SK-N-SH (cell line): ENCODE data around the gene OR51E2. TPM values are rescaled to one million over a fixed set of nuclear protein-coding genes. Genes with fewer than 3 reads are reported as not detected.

ENCODE experiments used
- CTCF ChIA-PET: fragments of 300-600, 350-600 bp; formaldehyde crosslinking; extraction: SDS; loops from one replicate; lab custom pipeline; 2021; lab: Yijun Ruan, JAX
- POLR2A ChIA-PET: fragments of 350-600 bp; sonication (Branson Sonifier 250); formaldehyde crosslinking; extraction: SDS; loops from one replicate; lab custom pipeline; 2020; ENCODE audit warnings: antibody characterized with exemption, inconsistent platforms; lab: Yijun Ruan, JAX
- DNase-seq: peaks from one replicate; pipeline ENCODE4 v3.0.0; 2012
- H2AFZ ChIP-seq: fragments of 200-600 bp; sonication (generic); 2 replicates; pipeline ENCODE4 v1.8.1; 2016; ENCODE audit warnings: antibody characterized with exemption, mild to moderate bottlenecking, low read depth
- H3F3A ChIP-seq: fragments of 200-600 bp; sonication (generic); replicated peaks from 2 replicates; pipeline ENCODE3; 2016; ENCODE audit warnings: antibody characterized with exemption, mild to moderate bottlenecking; ENCODE audit not compliant: insufficient read depth
- H3K27ac ChIP-seq, 2 experiments: fragments of 200-500 bp in 1 of 2; fragments of 200-600 bp in 1 of 2; sonication (Bioruptor generic) in 1 of 2; sonication (generic), shearing (Covaris generic) in 1 of 2; 2 replicates each; pipeline versions ENCODE4 v1.5.1 to v1.6.1; 2014 to 2016; ENCODE audit warnings: low read depth in 2 of 2, inconsistent platforms in 1 of 2, low read length in 1 of 2, mild to moderate bottlenecking in 1 of 2, mixed read lengths in 1 of 2
- H3K27me3 ChIP-seq: fragments of 200-600 bp; sonication (generic), shearing (Covaris generic); 2 replicates; pipeline ENCODE4 v1.6.1; 2016; ENCODE audit warnings: mixed run types; ENCODE audit not compliant: insufficient read depth
- H3K36me3 ChIP-seq, 2 experiments: fragments of 200-500 bp in 1 of 2; fragments of 200-600 bp in 1 of 2; sonication (Bioruptor generic) in 1 of 2; sonication (generic) in 1 of 2; replicated peaks in 1 of 2; 2 replicates each; pipeline versions ENCODE3 to v1.5.1; 2014 to 2016; ENCODE audit warnings: low read length in 1 of 2, mild to moderate bottlenecking in 1 of 2; ENCODE audit not compliant: insufficient read depth in 2 of 2, control insufficient read depth in 1 of 2
- H3K4me1 ChIP-seq, 2 experiments: fragments of 200-500 bp in 1 of 2; fragments of 200-600 bp in 1 of 2; sonication (Bioruptor generic) in 1 of 2; sonication (generic), shearing (Covaris generic) in 1 of 2; 2 replicates each; pipeline versions ENCODE4 v1.5.1 to v1.6.1; 2014 to 2016; ENCODE audit warnings: low read depth in 1 of 2, low read length in 1 of 2, mixed run types in 1 of 2; ENCODE audit not compliant: insufficient read depth in 2 of 2, control insufficient read depth in 1 of 2
- H3K4me2 ChIP-seq: fragments of 200-600 bp; sonication (generic), shearing (Covaris generic); 2 replicates; pipeline ENCODE4 v1.6.1; 2017; ENCODE audit warnings: mixed run types
- H3K4me3 ChIP-seq, 2 experiments: fragments of 200-500 bp in 1 of 2; fragments of 200-600 bp in 1 of 2; sonication (Bioruptor generic) in 1 of 2; sonication (generic), shearing (Covaris generic) in 1 of 2; 2 replicates each; pipeline versions ENCODE4 v1.5.1 to v1.8.1; 2014 to 2016; ENCODE audit warnings: low read depth in 2 of 2, inconsistent platforms in 1 of 2, low read length in 1 of 2, mild to moderate bottlenecking in 1 of 2, mixed read lengths in 1 of 2, moderate library complexity in 1 of 2
- H3K79me2 ChIP-seq: fragments of 200-600 bp; sonication (generic); 2 replicates; pipeline ENCODE4 v1.8.1; 2017; ENCODE audit warnings: mild to moderate bottlenecking; ENCODE audit not compliant: insufficient read depth
- H3K9ac ChIP-seq: fragments of 200-600 bp; sonication (generic); 2 replicates; pipeline ENCODE4 v1.6.1; 2017; ENCODE audit warnings: mixed run types
- H3K9me2 ChIP-seq: fragments of 200-600 bp; sonication (generic); 2 replicates; pipeline ENCODE4 v1.6.1; 2017; ENCODE audit warnings: mixed run types
- H3K9me3 ChIP-seq: fragments of 200-600 bp; sonication (generic); 2 replicates; pipeline ENCODE4 v1.6.1; 2017; ENCODE audit warnings: mixed run types, mild to moderate bottlenecking, moderate library complexity
- H4K20me1 ChIP-seq: fragments of 200-600 bp; sonication (generic); 2 replicates; pipeline ENCODE4 v1.6.1; 2017; ENCODE audit warnings: mild to moderate bottlenecking, mixed run types; ENCODE audit not compliant: insufficient read depth
- CHD2 ChIP-seq: fragments of 150-350 bp; IDR thresholded peaks from 2 replicates; pipeline ENCODE4 v1.6.1; 2018; ENCODE audit warnings: low read length; ENCODE audit not compliant: partially characterized antibody
- ELF1 ChIP-seq: IDR thresholded peaks from 2 replicates; pipeline ENCODE4 v1.4.0; 2012
- EP300 ChIP-seq, 2 experiments: IDR thresholded peaks; 2 replicates each; pipeline versions ENCODE4 v1.4.0 to v1.6.1; 2012; ENCODE audit warnings: borderline replicate concordance in 1 of 2, low read depth in 1 of 2, low read length in 1 of 2
- EZH2phosphoT487 ChIP-seq: fragments of 200-600 bp; sonication (generic); IDR thresholded peaks from 2 replicates; pipeline ENCODE4 v1.6.1; 2017; ENCODE audit warnings: low read depth, mixed run types, mild to moderate bottlenecking, antibody characterized with exemption, moderate library complexity, borderline replicate concordance
- MEF2A ChIP-seq: IDR thresholded peaks from 2 replicates; pipeline ENCODE4 v1.4.0; 2012; ENCODE audit warnings: low read depth, borderline replicate concordance
- NFIC ChIP-seq: IDR thresholded peaks from 2 replicates; pipeline ENCODE4 v1.4.0; 2012; ENCODE audit warnings: borderline replicate concordance
- NRF1 ChIP-seq: IDR thresholded peaks from 2 replicates; pipeline ENCODE4 v1.6.1; 2012; ENCODE audit warnings: low read depth, mild to moderate bottlenecking, low read length
- POLR2AphosphoS5 ChIP-seq: IDR thresholded peaks from 2 replicates; pipeline ENCODE4 v1.6.1; 2012; ENCODE audit warnings: low read depth, low read length
- RAD21 ChIP-seq: IDR thresholded peaks from 2 replicates; pipeline ENCODE4 v1.6.1; 2012; ENCODE audit warnings: mild to moderate bottlenecking, low read length
- RFX5 ChIP-seq: IDR thresholded peaks from 2 replicates; pipeline ENCODE4 v1.6.1; 2012; ENCODE audit warnings: mild to moderate bottlenecking, improper control_type of control experiment, low read length
- RXRA ChIP-seq: IDR thresholded peaks from 2 replicates; pipeline ENCODE4 v1.4.0; 2012; ENCODE audit warnings: low read depth, mild to moderate bottlenecking, borderline replicate concordance
- SMC3 ChIP-seq: IDR thresholded peaks from 2 replicates; pipeline ENCODE4 v1.6.1; 2012; ENCODE audit warnings: low read depth, low read length, improper control_type of control experiment
- TAF1 ChIP-seq: IDR thresholded peaks from 2 replicates; pipeline ENCODE4 v1.6.1; 2012; ENCODE audit warnings: low read depth, mild to moderate bottlenecking, low read length, moderate library complexity, borderline replicate concordance
- TEAD4 ChIP-seq: IDR thresholded peaks from 2 replicates; pipeline ENCODE4 v1.4.0; 2012; ENCODE audit warnings: mild to moderate bottlenecking, borderline replicate concordance; ENCODE audit not compliant: insufficient read depth
- YY1 ChIP-seq: IDR thresholded peaks from 2 replicates; pipeline ENCODE4 v1.4.0; 2012; ENCODE audit warnings: low read depth, mild to moderate bottlenecking
- WGBS: methylation state at CpG from one replicate; pipeline ENCODE4 v1.1.6; 2017; ENCODE audit warnings: low lambda C conversion rate; 5-methylcytosine and 5-hydroxymethylcytosine counted together
- polyA plus RNA-seq, 3 experiments: library from polyadenylated mRNA; depleted of rRNA; stranded (reverse); fragments of >200 nt; gene quantifications; 2 replicates each; pipeline ENCODE4 v1.2.3, GENCODE V29; 2012
- TF ChIP-seq, protein P1 (sequence below): IDR thresholded peaks from 2 replicates; pipeline ENCODE4 v1.6.1; 2012; ENCODE audit warnings: mild to moderate bottlenecking, low read depth, low read length, moderate library complexity
- TF ChIP-seq, protein P2 (sequence below): fragments of 200-600 bp; sonication (generic); IDR thresholded peaks from 2 replicates; pipeline ENCODE4 v1.6.1; 2017; ENCODE audit warnings: antibody characterized with exemption, mild to moderate bottlenecking, moderate library complexity
- TF ChIP-seq, protein P3 (sequence below): IDR thresholded peaks from 2 replicates; pipeline ENCODE4 v1.4.0; 2012; ENCODE audit warnings: low read depth, borderline replicate concordance
- TF ChIP-seq, protein P4 (sequence below): fragments of 150-350 bp; IDR thresholded peaks from 2 replicates; pipeline ENCODE4 v1.6.1; 2017; ENCODE audit warnings: antibody characterized with exemption, low read length, low read depth, borderline replicate concordance
- TF ChIP-seq, protein P5 (sequence below): fragments of 150-350 bp; IDR thresholded peaks from 2 replicates; pipeline ENCODE4 v1.6.1; 2016; ENCODE audit warnings: mild to moderate bottlenecking, low read depth, low read length

Gene OR51E2
- polyA plus RNA-seq, 1 of the 3 experiments (the other 2 are of a cell fraction) = not detected

DNA sequence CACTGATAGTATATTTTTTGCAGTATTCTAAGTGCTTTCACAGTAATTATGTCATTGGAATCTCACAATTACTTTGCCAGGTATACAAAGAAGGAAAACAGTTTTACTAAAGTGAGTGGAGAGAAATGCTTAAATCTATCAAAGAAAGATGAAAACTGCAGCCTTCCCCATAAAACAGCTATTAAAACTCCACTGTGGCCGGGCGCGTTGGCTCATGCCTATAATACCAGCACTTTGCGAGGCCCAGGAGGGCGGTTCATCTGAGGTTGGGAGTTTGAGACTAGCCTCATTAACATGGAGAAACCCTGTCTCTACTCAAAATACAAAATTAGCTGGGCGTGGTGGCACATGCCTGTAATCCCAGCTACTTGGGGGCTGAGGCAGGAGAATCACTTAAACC, 34.8 kb downstream of the OR51E2 start:
- POLR2A ChIA-PET = no interaction called here
- Histone ChIP-seq H3K27me3 (peaks cover 17% of the 10 kb centered on the region; the same call in 1 of the 2 replicates), H3K27ac (no peak overlapping the region), H3F3A (no peaks in the 10 kb centered on the region), H3K4me3 (no peak overlapping the region), H3K79me2 (no peaks in the 10 kb centered on the region), H3K36me3 (no peaks in the 10 kb centered on the region), H2AFZ (no peak overlapping the region), H3K9ac (no peak overlapping the region), H3K4me2 (no peak overlapping the region), H3K9me2 (no peaks in the 10 kb centered on the region), H4K20me1 (no peaks in the 10 kb centered on the region), H3K4me1 (no peaks in the 10 kb centered on the region), H3K9me3 (no peaks in the 10 kb centered on the region)
- WGBS = 33% methylated on average over 6 of the region's 6 CpGs
- DNase-seq = no peak
- no peak for TF ChIP-seq RAD21
- TF ChIP-seq, protein P1, sequence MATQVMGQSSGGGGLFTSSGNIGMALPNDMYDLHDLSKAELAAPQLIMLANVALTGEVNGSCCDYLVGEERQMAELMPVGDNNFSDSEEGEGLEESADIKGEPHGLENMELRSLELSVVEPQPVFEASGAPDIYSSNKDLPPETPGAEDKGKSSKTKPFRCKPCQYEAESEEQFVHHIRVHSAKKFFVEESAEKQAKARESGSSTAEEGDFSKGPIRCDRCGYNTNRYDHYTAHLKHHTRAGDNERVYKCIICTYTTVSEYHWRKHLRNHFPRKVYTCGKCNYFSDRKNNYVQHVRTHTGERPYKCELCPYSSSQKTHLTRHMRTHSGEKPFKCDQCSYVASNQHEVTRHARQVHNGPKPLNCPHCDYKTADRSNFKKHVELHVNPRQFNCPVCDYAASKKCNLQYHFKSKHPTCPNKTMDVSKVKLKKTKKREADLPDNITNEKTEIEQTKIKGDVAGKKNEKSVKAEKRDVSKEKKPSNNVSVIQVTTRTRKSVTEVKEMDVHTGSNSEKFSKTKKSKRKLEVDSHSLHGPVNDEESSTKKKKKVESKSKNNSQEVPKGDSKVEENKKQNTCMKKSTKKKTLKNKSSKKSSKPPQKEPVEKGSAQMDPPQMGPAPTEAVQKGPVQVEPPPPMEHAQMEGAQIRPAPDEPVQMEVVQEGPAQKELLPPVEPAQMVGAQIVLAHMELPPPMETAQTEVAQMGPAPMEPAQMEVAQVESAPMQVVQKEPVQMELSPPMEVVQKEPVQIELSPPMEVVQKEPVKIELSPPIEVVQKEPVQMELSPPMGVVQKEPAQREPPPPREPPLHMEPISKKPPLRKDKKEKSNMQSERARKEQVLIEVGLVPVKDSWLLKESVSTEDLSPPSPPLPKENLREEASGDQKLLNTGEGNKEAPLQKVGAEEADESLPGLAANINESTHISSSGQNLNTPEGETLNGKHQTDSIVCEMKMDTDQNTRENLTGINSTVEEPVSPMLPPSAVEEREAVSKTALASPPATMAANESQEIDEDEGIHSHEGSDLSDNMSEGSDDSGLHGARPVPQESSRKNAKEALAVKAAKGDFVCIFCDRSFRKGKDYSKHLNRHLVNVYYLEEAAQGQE = no peak
- no peak for TF ChIP-seq TEAD4
- no peak for TF ChIP-seq TAF1
- TF ChIP-seq EZH2phosphoT487 = no peak
- TF ChIP-seq, protein P2, sequence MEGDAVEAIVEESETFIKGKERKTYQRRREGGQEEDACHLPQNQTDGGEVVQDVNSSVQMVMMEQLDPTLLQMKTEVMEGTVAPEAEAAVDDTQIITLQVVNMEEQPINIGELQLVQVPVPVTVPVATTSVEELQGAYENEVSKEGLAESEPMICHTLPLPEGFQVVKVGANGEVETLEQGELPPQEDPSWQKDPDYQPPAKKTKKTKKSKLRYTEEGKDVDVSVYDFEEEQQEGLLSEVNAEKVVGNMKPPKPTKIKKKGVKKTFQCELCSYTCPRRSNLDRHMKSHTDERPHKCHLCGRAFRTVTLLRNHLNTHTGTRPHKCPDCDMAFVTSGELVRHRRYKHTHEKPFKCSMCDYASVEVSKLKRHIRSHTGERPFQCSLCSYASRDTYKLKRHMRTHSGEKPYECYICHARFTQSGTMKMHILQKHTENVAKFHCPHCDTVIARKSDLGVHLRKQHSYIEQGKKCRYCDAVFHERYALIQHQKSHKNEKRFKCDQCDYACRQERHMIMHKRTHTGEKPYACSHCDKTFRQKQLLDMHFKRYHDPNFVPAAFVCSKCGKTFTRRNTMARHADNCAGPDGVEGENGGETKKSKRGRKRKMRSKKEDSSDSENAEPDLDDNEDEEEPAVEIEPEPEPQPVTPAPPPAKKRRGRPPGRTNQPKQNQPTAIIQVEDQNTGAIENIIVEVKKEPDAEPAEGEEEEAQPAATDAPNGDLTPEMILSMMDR = no peak
- no peak for TF ChIP-seq YY1
- TF ChIP-seq MEF2A = no peak
- no peak for TF ChIP-seq CHD2
- TF ChIP-seq, protein P3, sequence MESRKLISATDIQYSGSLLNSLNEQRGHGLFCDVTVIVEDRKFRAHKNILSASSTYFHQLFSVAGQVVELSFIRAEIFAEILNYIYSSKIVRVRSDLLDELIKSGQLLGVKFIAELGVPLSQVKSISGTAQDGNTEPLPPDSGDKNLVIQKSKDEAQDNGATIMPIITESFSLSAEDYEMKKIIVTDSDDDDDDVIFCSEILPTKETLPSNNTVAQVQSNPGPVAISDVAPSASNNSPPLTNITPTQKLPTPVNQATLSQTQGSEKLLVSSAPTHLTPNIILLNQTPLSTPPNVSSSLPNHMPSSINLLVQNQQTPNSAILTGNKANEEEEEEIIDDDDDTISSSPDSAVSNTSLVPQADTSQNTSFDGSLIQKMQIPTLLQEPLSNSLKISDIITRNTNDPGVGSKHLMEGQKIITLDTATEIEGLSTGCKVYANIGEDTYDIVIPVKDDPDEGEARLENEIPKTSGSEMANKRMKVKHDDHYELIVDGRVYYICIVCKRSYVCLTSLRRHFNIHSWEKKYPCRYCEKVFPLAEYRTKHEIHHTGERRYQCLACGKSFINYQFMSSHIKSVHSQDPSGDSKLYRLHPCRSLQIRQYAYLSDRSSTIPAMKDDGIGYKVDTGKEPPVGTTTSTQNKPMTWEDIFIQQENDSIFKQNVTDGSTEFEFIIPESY = no peak
- no peak for TF ChIP-seq RXRA
- TF ChIP-seq, protein P4, sequence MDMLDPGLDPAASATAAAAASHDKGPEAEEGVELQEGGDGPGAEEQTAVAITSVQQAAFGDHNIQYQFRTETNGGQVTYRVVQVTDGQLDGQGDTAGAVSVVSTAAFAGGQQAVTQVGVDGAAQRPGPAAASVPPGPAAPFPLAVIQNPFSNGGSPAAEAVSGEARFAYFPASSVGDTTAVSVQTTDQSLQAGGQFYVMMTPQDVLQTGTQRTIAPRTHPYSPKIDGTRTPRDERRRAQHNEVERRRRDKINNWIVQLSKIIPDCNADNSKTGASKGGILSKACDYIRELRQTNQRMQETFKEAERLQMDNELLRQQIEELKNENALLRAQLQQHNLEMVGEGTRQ = no peak
- TF ChIP-seq, protein P5, sequence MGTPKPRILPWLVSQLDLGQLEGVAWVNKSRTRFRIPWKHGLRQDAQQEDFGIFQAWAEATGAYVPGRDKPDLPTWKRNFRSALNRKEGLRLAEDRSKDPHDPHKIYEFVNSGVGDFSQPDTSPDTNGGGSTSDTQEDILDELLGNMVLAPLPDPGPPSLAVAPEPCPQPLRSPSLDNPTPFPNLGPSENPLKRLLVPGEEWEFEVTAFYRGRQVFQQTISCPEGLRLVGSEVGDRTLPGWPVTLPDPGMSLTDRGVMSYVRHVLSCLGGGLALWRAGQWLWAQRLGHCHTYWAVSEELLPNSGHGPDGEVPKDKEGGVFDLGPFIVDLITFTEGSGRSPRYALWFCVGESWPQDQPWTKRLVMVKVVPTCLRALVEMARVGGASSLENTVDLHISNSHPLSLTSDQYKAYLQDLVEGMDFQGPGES = no peak
- no peak for TF ChIP-seq POLR2AphosphoS5
- TF ChIP-seq EP300 (IDR thresholded peaks at IDR 0.05; ENCODE audit: borderline replicate concordance in 1 of 2, low read depth in 1 of 2, low read length in 1 of 2) = no peak
- TF ChIP-seq NRF1 = no peak
- no peak for TF ChIP-seq RFX5
- no peak for TF ChIP-seq ELF1
- TF ChIP-seq SMC3 = no peak
- TF ChIP-seq NFIC = no peak
- CTCF ChIA-PET = no interaction called here
